Spleen (tissue), 11 donors: ENCODE data around the gene GUCY2C. TPM values are rescaled to one million over a fixed set of nuclear protein-coding genes. Genes with fewer than 3 reads are reported as not detected.

Source experiments
- DNase-seq: peaks from one replicate; pipeline ENCODE4 v3.0.0-alpha.2; 2020
- H3K27ac ChIP-seq, 8 donors: fragments of 200-600 bp; sonication (generic) in 7 of 8; 1 replicate in 4 of 8; 2 replicates in 4 of 8; pipeline versions ENCODE4 v1.5.0 to v1.8.0; 2016 to 2021; ENCODE audit warnings: inconsistent platforms in 4 of 8, mild to moderate bottlenecking in 4 of 8, moderate library complexity in 1 of 8
- H3K27me3 ChIP-seq, 7 donors: fragments of 200-600 bp; sonication (generic) in 6 of 7; replicated peaks in 1 of 7; 1 replicate in 4 of 7; 2 replicates in 3 of 7; pipeline versions ENCODE4 v1.5.0 to v1.8.0; 2016 to 2021; ENCODE audit warnings: inconsistent platforms in 3 of 7, mild to moderate bottlenecking in 1 of 7
- H3K36me3 ChIP-seq, 6 donors: fragments of 200-600 bp; sonication (generic) in 5 of 6; 1 replicate in 4 of 6; 2 replicates in 2 of 6; pipeline versions ENCODE4 v1.5.0 to v1.8.0; 2016 to 2021; ENCODE audit warnings: inconsistent platforms in 2 of 6
- H3K4me1 ChIP-seq, 6 donors: fragments of 200-600 bp; sonication (generic) in 5 of 6; 1 replicate in 3 of 6; 2 replicates in 3 of 6; pipeline versions ENCODE4 v1.5.0 to v1.8.0; 2016 to 2021; ENCODE audit warnings: inconsistent platforms in 3 of 6
- H3K4me3 ChIP-seq, 8 donors: fragments of 200-600 bp; sonication (generic) in 7 of 8; 1 replicate in 4 of 8; 2 replicates in 4 of 8; pipeline versions ENCODE4 v1.5.0 to v1.8.0; 2016 to 2021; ENCODE audit warnings: inconsistent platforms in 4 of 8, mild to moderate bottlenecking in 4 of 8, moderate library complexity in 2 of 8
- H3K9me3 ChIP-seq, 8 donors: fragments of 200-600 bp; sonication (generic) in 7 of 8; 1 replicate in 4 of 8; 2 replicates in 4 of 8; pipeline versions ENCODE4 v1.5.0 to v1.8.0; 2016 to 2021; ENCODE audit warnings: inconsistent platforms in 4 of 8
- CTCF ChIP-seq, 11 experiments: fragments of 200-600 bp in 7 of 11; fragments of 450-650 bp in 4 of 11; sonication (generic) in 4 of 11; IDR thresholded peaks in 8 of 11; conservative IDR thresholded peaks in 3 of 11; 1 replicate in 7 of 11; 2 replicates in 4 of 11; pipeline versions ENCODE4 v1.4.0 to v1.8.0; 2016 to 2021; ENCODE audit warnings: antibody characterized with exemption in 11 of 11, inconsistent platforms in 4 of 11, mild to moderate bottlenecking in 1 of 11
- POLR2A ChIP-seq, 3 donors: fragments of 450-650 bp; IDR thresholded peaks; one replicate each; pipeline ENCODE4 v1.5.1; 2017; ENCODE audit warnings: antibody characterized with exemption in 3 of 3, mild to moderate bottlenecking in 1 of 3
- POLR2AphosphoS5 ChIP-seq, 3 donors: sonication (generic); formaldehyde crosslinking; IDR thresholded peaks; one replicate each; pipeline ENCODE4 v1.5.1; 2017; ENCODE audit warnings: antibody characterized with exemption in 3 of 3
- WGBS, 5 donors: extraction: QIAGEN DNeasy Blood & Tissue Kit in 3 of 5; methylation state at CpG; one replicate each; pipeline versions ENCODE4 v1.1.5 to v1.1.7; 2013 to 2018; 5-methylcytosine and 5-hydroxymethylcytosine counted together
- intact Hi-C: fragments of 100-400 bp; cut with DNase I; formaldehyde crosslinking; loops from one replicate; pipeline ENCODE4 v1.15.0; 2023; ENCODE audit warnings: low total_unique reads
- polyA plus RNA-seq, 3 donors: library from polyadenylated mRNA; stranded (reverse); fragments of 200-250 nt; gene quantifications; one replicate each; pipeline ENCODE4 v1.2.1, GENCODE V29; 2013
- total RNA-seq, 7 donors: library from RNA; depleted of rRNA in 3 of 7; stranded (reverse); fragments of >200 nt in 3 of 7; fragmentation: NEBNext Ultra II Directional in 4 of 7; extraction: Animal tissue kit (Norgen Biotek cat#: 25700) in 4 of 7; gene quantifications; one replicate each; pipeline versions ENCODE4 v1.1.0 to v1.2.1, GENCODE V29; 2016 to 2021
- donor health status: healthy with polysubstance abuse.
- donor health status: DM: no; HTN: no; CAD: no; lungs with moderate emphysema.
- donor health status: DM: no; HTN: no; CAD: no.
- donor health status: Bipolar disorder and iron deficiency.
- donor health status: healthy.
- donor health status: DM: no; HTN: no; CAD: no.
- donor health status: DM: yes; HTN: yes; CAD: no.

Gene GUCY2C
- total and polyA plus RNA-seq, 10 donors, result 0.19 to 0.35 (median 0.26) TPM; not detected in 7

- DNase-seq, result no peak
- Histone ChIP-seq H3K27me3 (no peaks in the 10 kb centered on the region), H3K27ac (no peak overlapping the region), H3K4me3 (no peak overlapping the region), H3K36me3 (no peaks in the 10 kb centered on the region), H3K4me1 (peaks cover 0 to 9% (median 0%) of the 10 kb centered on the region in 6 donors), H3K9me3 (no peaks in the 10 kb centered on the region)
- intact Hi-C loops, result loop anchor here (10.0 kb wide), 1 partner anchor 430 kb away; no protein-coding TSS in a partner anchor
- TF ChIP-seq POLR2AphosphoS5 (IDR thresholded peaks at IDR 0.05), result no peak
- TF ChIP-seq CTCF (IDR thresholded peaks at IDR 0.05 in 8 of 11, conservative IDR thresholded peaks at IDR 0.05 in 3 of 11), result peak; percentile 33 to 67 (median 60)
- TF ChIP-seq POLR2A (IDR thresholded peaks at IDR 0.05), result no peak
- WGBS, 5 donors, result 64 to 69% (median 67%) methylated on average over 7 of the region's 7 CpGs
Measured at GRCh38 chr12:14664434-14665023, 31.9 kb downstream of the GUCY2C start.

- no peaks in the 10 kb centered on the region for H3K36me3 ChIP-seq
- no peak for DNase-seq
- intact Hi-C loops, result loop anchor here (10.0 kb wide), 1 partner anchor 428 kb away; no protein-coding TSS in a partner anchor
- no peaks in the 10 kb centered on the region for H3K27me3 ChIP-seq
- no peaks in the 10 kb centered on the region for H3K9me3 ChIP-seq
- WGBS, 5 donors, result 88 to 97% (median 94%) methylated on average over 5 of the region's 5 CpGs
- H3K4me1 ChIP-seq, result peaks cover 0 to 9% (median 0%) of the 10 kb centered on the region in 6 donors
- no peak overlapping the region for H3K4me3 ChIP-seq
- no peak overlapping the region for H3K27ac ChIP-seq
- TF ChIP-seq POLR2A (IDR thresholded peaks at IDR 0.05) (no peak), POLR2AphosphoS5 (IDR thresholded peaks at IDR 0.05) (no peak), CTCF (IDR thresholded peaks at IDR 0.05 in 8 of 11, conservative IDR thresholded peaks at IDR 0.05 in 3 of 11) (no peak)
Measured at GRCh38 chr12:14663002-14663401, 33.4 kb downstream of the GUCY2C start.

- 90 to 98% (median 93%) methylated on average over 9 of the region's 9 CpGs for WGBS, 5 donors
- Histone ChIP-seq H3K36me3 (no peaks in the 10 kb centered on the region), H3K27me3 (no peaks in the 10 kb centered on the region), H3K4me3 (no peak overlapping the region), H3K27ac (no peak overlapping the region), H3K9me3 (no peaks in the 10 kb centered on the region), H3K4me1 (no peaks in the 10 kb centered on the region)
- intact Hi-C loops, result no loop called here
- no peak for DNase-seq
- TF ChIP-seq POLR2AphosphoS5 (IDR thresholded peaks at IDR 0.05), result no peak
- TF ChIP-seq CTCF (IDR thresholded peaks at IDR 0.05 in 8 of 11, conservative IDR thresholded peaks at IDR 0.05 in 3 of 11), result no peak
- no peak for TF ChIP-seq POLR2A (IDR thresholded peaks at IDR 0.05)
Measured at GRCh38 chr12:14656846-14657245, 39.6 kb downstream of the GUCY2C start.

GRCh38 chr12:14655284-14655683 is 41.1 kb downstream of the GUCY2C start:
- no peak overlapping the region for H3K4me3 ChIP-seq
- intact Hi-C loops, result no loop called here
- 78 to 96% (median 90%) methylated on average over 1 of the region's 1 CpG for WGBS, 5 donors

More at GRCh38 chr12:14655284-14655683, 41.1 kb downstream of the GUCY2C start:
- Histone ChIP-seq H3K36me3 (no peaks in the 10 kb centered on the region), H3K27me3 (no peaks in the 10 kb centered on the region), H3K27ac (no peak overlapping the region), H3K9me3 (no peaks in the 10 kb centered on the region), H3K4me1 (no peaks in the 10 kb centered on the region)
- TF ChIP-seq CTCF (IDR thresholded peaks at IDR 0.05 in 8 of 11, conservative IDR thresholded peaks at IDR 0.05 in 3 of 11) (no peak), POLR2AphosphoS5 (IDR thresholded peaks at IDR 0.05) (no peak), POLR2A (IDR thresholded peaks at IDR 0.05) (no peak)
- DNase-seq, result no peak
